GM12878 (cell line): ENCODE results near the gene MGLL. TPM values are rescaled to one million over a fixed set of nuclear protein-coding genes. Genes with fewer than 3 reads are reported as not detected.
A peak's percentile ranks its signal among the peaks of the same experiment; 100 is the strongest.

Experiments
- CBX3 ChIP-seq: fragments of 200-600 bp; sonication (generic); IDR thresholded peaks from 2 replicates; pipeline ENCODE4 v1.6.1; 2016; ENCODE audit warnings: low read depth, borderline replicate concordance
- EP300 ChIP-seq, 2 experiments: fragments of 150-350 bp in 1 of 2; IDR thresholded peaks; 2 replicates each; pipeline ENCODE4 v1.6.1; 2011 to 2012; ENCODE audit warnings: low read depth in 2 of 2, low read length in 2 of 2, borderline replicate concordance in 1 of 2, improper control_type of control experiment in 1 of 2, inconsistent platforms in 1 of 2; ENCODE audit not compliant: control insufficient read depth in 1 of 2
- HDGF ChIP-seq: fragments of 450-650 bp; IDR thresholded peaks from 2 replicates; pipeline ENCODE4 v1.6.1; 2016; ENCODE audit warnings: antibody characterized with exemption
- LARP7 ChIP-seq: fragments of 450-650 bp; IDR thresholded peaks from 2 replicates; pipeline ENCODE4 v1.6.1; 2017; ENCODE audit warnings: mild to moderate bottlenecking
- MEF2A ChIP-seq: IDR thresholded peaks from 2 replicates; pipeline ENCODE4 v1.6.1; 2011; ENCODE audit warnings: low read depth, mild to moderate bottlenecking, low read length, moderate library complexity; ENCODE audit not compliant: insufficient read depth
- POLR2A ChIP-seq: IDR thresholded peaks from 2 replicates; pipeline ENCODE4 v1.6.1; 2011; ENCODE audit warnings: low read depth, mild to moderate bottlenecking, low read length
- POLR2AphosphoS5 ChIP-seq: IDR thresholded peaks from 2 replicates; pipeline ENCODE4 v1.6.1; 2011; ENCODE audit warnings: mild to moderate bottlenecking, low read length, inconsistent platforms
- RAD51 ChIP-seq: fragments of 450-650 bp; IDR thresholded peaks from 2 replicates; pipeline ENCODE4 v1.6.1; 2016; ENCODE audit warnings: moderate library complexity, mild to moderate bottlenecking, inconsistent platforms
- RELA ChIP-seq: fragments of 450-650 bp; IDR thresholded peaks from 2 replicates; pipeline ENCODE4 v1.8.0; 2014; ENCODE audit warnings: borderline replicate concordance; ENCODE audit not compliant: partially characterized antibody
- SIN3A ChIP-seq: IDR thresholded peaks from 2 replicates; pipeline ENCODE4 v1.6.1; 2012; ENCODE audit warnings: low read depth, low read length, improper control_type of control experiment
- SMARCA5 ChIP-seq: fragments of 450-650 bp; IDR thresholded peaks from 2 replicates; pipeline ENCODE4 v1.6.1; 2017; ENCODE audit warnings: mild to moderate bottlenecking
- SP1 ChIP-seq: IDR thresholded peaks from one replicate; pipeline ENCODE4 v1.6.1; 2011; ENCODE audit warnings: low read depth, low read length
- STAT1 ChIP-seq: fragments of 450-650 bp; conservative IDR thresholded peaks from 2 replicates; pipeline ENCODE4 v1.6.1; 2014; ENCODE audit warnings: antibody characterized with exemption, mild to moderate bottlenecking
- ZBED1 ChIP-seq: IDR thresholded peaks from 2 replicates; pipeline ENCODE4 v1.6.1; 2016; ENCODE audit warnings: borderline replicate concordance
- ZNF687 ChIP-seq: fragments of 450-650 bp; IDR thresholded peaks from 2 replicates; pipeline ENCODE4 v1.6.1; 2017; ENCODE audit warnings: mild to moderate bottlenecking, moderate library complexity
- polyA plus RNA-seq, 11 experiments: library from polyadenylated mRNA; depleted of rRNA in 4 of 11; unstranded in 6 of 11; stranded (reverse) in 5 of 11; fragments of >200 nt; fragmentation: Nextera tagmentation in 4 of 11; fragmentation: Illumina TruSeq in 1 of 11; extraction: Ambion mirVana in 4 of 11; extraction: Trizol in 1 of 11; gene quantifications; 1 replicate in 1 of 11; 2 replicates in 10 of 11; pipeline versions ENCODE4 v1.2.1 to v1.2.3, GENCODE V29; 2011 to 2016; ENCODE audit warnings: inconsistent platforms in 2 of 11, missing spikeins in 2 of 11, low read depth in 1 of 11
- total RNA-seq, 4 experiments: library from RNA; depleted of rRNA in 3 of 4; stranded (reverse); fragments of >200 nt in 3 of 4; fragmentation: Illumina TruSeq in 1 of 4; extraction: Trizol in 1 of 4; gene quantifications; 2 replicates each; pipeline versions ENCODE4 v1.2.1 to v1.2.3, GENCODE V29; 2013 to 2021
- TF ChIP-seq, protein P1 (sequence below): fragments of 450-650 bp; conservative IDR thresholded peaks from 2 replicates; pipeline ENCODE4 v1.6.1; 2017; ENCODE audit warnings: mild to moderate bottlenecking, moderate library complexity

Gene MGLL
- total and polyA plus RNA-seq, 10 of the 15 experiments (the other 5 are each of a cell fraction or from before 2014, with no cell fraction given), result 44.9 to 177 (median 72.9) TPM

- TF ChIP-seq, protein P1, sequence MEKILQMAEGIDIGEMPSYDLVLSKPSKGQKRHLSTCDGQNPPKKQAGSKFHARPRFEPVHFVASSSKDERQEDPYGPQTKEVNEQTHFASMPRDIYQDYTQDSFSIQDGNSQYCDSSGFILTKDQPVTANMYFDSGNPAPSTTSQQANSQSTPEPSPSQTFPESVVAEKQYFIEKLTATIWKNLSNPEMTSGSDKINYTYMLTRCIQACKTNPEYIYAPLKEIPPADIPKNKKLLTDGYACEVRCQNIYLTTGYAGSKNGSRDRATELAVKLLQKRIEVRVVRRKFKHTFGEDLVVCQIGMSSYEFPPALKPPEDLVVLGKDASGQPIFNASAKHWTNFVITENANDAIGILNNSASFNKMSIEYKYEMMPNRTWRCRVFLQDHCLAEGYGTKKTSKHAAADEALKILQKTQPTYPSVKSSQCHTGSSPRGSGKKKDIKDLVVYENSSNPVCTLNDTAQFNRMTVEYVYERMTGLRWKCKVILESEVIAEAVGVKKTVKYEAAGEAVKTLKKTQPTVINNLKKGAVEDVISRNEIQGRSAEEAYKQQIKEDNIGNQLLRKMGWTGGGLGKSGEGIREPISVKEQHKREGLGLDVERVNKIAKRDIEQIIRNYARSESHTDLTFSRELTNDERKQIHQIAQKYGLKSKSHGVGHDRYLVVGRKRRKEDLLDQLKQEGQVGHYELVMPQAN, result 0 out of 2 replicates have a peak, but pooled peaks have one; percentile 52
- TF ChIP-seq STAT1 (no peak), EP300 (IDR thresholded peaks at IDR 0.05; ENCODE audit: borderline replicate concordance in 1 of 2, control insufficient read depth in 1 of 2, low read depth in 2 of 2, low read length in 2 of 2) (peak in 1 of 2 experiments; percentile 9; a peak in 1 of 4 replicates), SMARCA5 (no peak), RAD51 (peak; percentile 48; the same call in 1 of the 2 replicates), RELA (no peak), SIN3A (no peak), CBX3 (no peak), POLR2A (peak; percentile 63; the same call in 1 of the 2 replicates), HDGF (peak; percentile 11; the same call in 1 of the 2 replicates), ZBED1 (0 out of 2 replicates have a peak, but pooled peaks have one; percentile 45), LARP7 (0 out of 2 replicates have a peak, but pooled peaks have one; percentile 59), SP1 (peak; percentile 13), ZNF687 (peak; percentile 96), POLR2AphosphoS5 (peak; percentile 32; the same call in 1 of the 2 replicates), MEF2A (no peak)
Observed at GRCh38 chr3:127755305-127755681, 67.0 kb downstream of the MGLL start (continued).
